NCI-H748 (cell line): Measurements from ENCODE around the gene RSPO4.

Source experiments
- DNase-seq: peaks from one replicate; lab custom pipeline; 2025; ENCODE audit not compliant: unreplicated experiment; lab: John Stamatoyannopoulos, UW

Gene RSPO4

GRCh38 chr20:910870-911770 is 91.0 kb downstream of the RSPO4 start:
- DNase-seq, result no peak

- DNase-seq, result no peak
These were observed 91.8 kb downstream of the RSPO4 start for GRCh38 chr20:910132-910869.

DNA sequence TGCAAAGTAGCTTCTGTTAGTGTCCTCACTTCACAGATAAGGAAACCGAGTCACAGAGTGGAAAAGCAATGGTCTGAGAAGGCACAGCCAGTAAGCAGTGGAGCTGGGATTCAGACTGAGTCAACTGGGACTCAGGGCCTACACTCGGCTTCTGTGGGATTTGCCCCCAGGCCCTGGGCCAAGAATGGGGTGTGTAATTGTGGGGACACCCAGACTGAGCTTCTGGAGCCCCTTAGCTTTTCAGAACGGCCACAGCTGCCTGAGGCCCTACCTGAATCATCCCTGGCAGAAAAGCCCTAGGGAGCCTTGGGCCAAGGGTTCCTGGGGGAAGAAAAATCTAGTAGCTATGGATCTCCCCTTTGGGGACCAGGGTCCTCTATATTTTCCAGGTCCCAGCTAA is 92.5 kb downstream of the RSPO4 start:
- no peak for DNase-seq
